ENCODE results near the gene MSMP.
A peak's percentile ranks its signal among the peaks of the same experiment; 100 is the strongest.

MSMP gene, protein sequence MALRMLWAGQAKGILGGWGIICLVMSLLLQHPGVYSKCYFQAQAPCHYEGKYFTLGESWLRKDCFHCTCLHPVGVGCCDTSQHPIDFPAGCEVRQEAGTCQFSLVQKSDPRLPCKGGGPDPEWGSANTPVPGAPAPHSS

DNA sequence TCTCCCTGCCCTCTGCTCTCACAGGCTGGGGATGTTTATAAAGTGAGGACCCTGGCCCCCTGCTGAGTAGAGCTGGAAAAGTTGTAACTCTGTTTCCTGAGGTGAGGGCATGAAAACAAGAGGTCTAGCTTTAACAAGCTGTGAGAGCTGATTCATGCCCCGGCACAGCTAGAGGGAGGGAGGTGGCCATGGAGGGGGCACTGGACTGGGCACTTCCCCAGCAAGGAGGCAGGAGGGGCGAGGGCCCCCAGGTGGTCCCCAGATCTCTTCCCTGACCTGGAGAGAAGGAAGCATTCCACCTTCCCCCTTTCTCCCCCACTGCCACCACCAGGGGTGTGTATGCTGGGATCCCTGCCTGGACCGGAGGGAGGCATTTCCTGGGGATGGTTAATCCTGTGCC, at the start of gene MSMP:
Gene MSMP, minus strand, starts transcription at position 13 of the 400 bp plus-strand sequence. CDS start 147 bp downstream, outside the sequence.
- no peak for DNase-seq (ENCODE audit: low spot score)

DNA sequence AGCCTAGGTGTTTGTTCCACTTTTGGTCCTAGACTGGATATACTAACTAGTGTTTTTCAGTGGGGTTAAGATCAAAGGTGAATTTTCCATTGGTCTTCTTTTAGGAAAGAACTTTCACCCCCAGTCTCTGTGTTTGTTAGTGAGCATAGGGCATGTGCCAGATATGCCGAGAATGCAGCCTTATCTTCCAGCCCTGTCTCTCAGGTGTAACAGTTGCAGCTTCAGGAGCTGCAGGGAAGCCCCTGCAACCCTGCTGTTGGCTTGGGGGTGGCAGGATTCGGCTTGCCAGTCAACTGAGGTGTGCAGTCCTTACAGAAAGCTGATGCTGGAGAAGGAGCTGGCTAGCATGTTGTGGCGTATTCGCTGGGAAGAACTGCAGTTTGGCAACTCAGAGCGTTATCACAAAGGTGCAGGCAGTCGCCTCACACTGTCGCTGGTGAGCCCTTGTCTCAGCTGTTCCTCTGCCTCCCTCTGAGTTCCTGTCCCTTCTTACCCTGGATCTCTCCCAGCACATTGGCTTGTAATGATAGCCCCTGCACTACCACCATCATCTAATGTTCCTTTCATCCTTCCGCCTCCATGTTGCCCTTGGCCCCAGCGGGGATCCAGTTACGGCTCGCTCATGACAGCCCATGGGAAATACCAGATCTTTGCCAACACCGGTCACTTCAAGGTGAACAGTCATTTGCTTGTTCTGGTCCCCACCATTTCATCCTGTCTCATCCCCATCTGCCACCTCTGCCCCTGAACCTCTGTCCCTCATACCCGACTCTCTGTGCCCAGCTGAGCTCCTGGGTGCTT, 47.5 kb upstream of the MSMP start:
- DNase-seq (ENCODE audit: low spot score) = peak; percentile 20

DNA sequence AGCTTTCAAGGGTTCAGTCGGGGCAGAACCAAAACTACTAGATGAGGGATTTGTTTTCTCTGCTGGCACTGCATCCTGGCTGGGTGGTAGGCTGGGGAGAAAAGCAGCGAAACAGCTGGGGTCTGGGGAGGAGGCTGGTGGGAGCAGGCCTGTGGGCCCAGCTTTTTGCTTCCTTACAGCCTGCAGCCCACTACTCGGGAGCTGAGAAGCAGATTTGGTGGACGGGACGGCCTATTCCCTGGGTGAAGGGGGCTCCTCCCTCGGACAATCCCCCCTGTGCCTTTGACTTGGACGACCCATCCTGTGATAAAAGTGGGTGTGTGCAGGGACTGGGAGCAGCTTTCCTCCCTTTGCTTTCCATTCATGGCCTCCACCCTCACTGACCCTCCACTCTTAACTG, 46.5 kb upstream of the MSMP start:
- DNase-seq (ENCODE audit: low spot score) = no peak

DNA sequence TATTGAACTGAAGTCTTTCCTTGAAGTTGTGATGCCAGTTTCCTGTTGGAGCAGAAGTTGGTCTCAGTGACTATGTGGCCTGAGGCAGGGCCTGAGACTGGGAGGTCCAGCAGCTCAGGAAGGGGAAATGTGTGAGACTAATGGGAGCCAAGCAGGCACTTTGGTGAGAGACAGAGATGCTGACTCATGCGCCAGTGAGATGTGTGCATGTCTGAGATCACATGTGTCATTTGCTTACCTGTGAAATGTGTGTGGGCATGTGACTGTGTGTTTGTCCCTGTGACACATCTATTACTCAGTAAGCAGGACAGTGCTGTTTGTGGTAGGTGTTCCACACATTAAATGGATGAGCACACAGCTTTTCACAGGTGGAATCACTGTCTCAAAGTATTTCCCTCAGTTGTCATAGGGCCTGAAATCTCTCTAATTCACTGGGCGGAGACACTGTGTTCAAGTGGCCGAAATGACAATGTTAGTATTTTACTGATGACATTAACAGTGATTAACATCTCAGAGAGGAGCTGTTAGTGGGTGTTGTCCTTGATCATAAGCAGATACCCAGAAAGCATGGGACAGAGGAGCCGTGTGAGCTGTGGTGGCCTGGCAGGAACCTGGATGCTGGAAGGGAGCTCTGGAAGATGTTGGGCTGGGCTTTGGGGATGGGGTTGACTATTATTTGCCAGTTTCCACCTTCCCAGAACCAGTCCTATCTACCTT, 44.7 kb upstream of the MSMP start:
- peak; percentile 63 for DNase-seq (ENCODE audit: low spot score)

DNA sequence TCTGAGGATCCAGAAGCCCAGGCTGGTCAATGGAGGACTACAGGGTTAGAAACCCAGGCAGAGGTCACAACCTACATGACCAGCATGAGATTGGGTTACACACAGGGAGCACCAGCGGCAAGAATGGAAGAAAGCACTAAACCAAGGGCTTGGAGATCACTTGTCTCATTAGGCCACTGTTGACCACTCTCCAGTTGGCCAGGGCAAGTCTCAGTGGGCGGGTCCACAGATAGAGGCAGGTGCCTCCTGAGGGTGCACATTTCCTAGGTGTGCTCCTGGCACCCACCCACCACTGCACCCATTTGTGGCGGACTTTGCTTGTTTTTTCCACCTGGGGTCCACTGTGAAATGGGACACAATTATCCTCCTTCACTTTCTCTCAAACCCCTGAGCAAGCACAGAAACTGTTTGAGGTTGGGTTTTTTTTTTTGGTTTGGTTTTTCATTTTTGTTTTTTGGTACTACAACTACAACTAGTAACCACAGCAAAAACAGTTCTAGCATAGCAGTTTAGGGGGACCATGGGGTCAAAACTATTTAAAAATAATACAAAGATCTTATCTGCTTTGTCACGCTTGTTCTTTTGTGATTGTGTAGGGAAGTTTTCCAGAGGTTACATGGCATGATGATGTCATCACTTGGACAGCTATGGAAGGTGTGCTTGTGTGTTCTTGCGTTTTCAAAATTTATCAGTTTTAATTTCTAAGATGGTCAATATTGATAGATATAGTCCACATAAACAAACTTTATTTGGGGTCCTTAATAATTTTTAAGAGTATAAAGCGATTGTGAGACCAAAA, 43.4 kb upstream of the MSMP start:
- no peak for DNase-seq (ENCODE audit: low spot score)

DNA sequence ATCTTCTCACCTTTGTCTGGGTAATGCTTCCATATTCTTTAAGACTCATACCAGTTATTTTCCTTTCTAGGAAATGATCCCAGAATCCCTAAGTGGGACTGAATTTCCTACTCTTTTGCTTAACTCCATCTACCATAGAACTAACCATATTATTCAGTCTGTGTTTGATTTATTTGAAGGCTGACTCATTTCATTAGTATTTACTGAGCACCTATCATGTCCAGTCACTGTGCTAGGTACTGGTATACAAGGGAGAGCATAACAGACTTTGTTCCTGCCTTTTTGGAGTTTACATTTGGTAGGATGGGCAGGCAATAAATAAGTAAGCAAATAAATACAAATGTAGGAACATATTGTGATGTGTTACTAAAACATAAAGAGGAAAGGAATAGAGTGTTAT, 41.6 kb upstream of the MSMP start:
- no peak for DNase-seq (ENCODE audit: low spot score)

DNA sequence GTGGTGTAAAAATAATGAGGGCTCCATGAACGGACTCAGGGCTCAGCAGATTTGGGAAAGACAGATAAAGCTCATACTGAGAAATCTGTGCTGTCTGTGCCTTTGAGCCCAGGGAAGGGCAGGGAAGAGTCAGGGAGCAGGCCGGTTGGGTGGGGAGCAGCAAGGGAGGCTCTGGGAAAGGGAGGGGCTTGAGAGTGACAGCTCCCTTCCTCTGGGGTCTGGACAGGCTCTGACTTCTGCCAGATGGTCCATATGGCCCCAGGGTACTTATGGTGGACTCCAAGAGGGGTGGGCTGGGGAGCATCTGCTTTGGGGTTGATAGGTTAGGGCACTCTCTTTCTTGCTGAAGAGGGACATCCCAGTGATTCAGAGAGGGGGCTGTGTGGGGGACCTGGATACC, 39.4 kb upstream of the MSMP start:
- no peak for DNase-seq (ENCODE audit: low spot score)

DNA sequence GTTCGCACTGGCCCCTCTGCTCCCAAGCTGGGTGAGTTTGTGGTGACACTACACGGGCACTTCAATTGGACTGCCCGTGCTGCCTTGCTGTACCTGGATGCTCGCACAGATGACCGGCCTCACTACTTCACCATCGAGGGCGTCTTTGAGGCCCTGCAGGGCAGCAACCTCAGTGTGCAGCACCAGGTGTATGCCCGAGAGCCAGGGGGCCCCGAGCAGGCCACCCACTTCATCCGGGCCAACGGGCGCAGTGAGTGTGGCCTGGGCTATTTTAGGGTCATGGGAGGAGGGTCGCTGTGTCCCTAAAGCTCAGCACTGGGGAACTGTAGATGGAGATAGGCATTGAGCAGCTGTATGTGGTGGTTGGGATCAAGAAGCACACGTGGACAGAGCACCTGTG, 38.8 kb upstream of the MSMP start:
- DNase-seq (ENCODE audit: low spot score) = no peak

DNA sequence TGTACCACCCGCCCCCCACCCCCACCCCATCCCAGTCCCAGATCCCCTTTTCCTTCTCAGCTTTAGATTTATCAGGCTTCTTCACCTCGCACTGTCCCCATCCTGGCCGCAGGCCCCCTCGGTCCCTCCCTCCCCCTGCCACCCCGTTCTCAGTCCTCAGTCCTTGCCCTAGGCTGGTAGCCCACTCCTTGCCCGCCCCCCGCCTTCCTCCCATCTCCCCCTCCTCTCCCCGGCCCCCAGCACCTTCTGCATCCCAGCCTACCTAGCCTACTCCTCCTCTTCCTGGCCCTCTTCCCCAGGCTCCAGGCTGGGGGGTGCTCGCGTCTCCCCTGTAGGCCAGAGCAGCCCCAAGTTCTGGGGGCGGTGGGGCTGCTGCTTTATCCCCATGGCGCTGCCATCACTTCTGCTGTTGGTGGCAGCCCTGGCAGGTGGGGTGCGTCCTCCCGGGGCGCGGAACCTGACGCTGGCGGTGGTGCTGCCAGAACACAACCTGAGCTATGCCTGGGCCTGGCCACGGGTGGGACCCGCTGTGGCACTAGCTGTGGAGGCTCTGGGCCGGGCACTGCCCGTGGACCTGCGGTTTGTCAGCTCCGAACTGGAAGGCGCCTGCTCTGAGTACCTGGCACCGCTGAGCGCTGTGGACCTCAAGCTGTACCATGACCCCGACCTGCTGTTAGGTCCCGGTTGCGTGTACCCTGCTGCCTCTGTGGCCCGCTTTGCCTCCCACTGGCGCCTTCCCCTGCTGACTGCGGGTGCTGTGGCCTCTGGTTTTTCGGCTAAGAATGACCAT, 38.1 kb upstream of the MSMP start:
- DNase-seq (ENCODE audit: low spot score) = no peak

DNA sequence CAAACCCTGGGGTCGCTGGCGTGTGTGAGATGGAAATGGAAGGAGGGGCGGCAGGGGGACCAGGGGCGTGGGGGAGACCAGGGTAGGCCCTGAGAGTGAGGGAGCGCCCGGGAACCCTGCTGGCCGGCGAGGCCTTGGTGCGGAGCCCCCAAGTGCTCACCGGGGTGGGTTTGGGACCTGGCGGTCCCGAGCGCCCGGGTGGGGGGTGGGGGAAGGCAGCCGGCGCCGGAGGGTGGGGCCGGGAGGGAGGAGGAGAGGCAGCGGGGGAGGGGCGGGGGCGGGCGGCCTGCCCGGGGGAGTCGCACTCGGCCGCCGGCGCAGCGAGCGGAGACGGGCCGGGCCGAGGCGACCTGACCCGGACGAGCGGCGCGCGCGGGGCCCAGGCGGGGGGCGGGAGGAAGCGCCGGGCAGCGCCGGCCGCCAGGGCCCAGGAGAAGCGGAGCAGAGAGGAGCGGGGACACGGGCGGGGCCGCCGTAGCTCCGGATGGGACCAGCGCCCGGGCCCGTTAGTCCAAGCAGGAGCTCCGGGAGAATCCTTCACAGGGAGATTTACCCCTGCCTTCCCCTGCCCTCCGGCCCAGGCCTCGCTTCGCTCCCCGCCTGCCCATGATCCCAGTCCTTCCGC, 37.3 kb upstream of the MSMP start, which contains the start of gene NPR2:
Gene NPR2, plus strand, starts transcription at position 295 of the 625 bp plus-strand sequence. CDS start 818 bp downstream, outside the sequence.
- no peak for DNase-seq (ENCODE audit: low spot score)

DNA sequence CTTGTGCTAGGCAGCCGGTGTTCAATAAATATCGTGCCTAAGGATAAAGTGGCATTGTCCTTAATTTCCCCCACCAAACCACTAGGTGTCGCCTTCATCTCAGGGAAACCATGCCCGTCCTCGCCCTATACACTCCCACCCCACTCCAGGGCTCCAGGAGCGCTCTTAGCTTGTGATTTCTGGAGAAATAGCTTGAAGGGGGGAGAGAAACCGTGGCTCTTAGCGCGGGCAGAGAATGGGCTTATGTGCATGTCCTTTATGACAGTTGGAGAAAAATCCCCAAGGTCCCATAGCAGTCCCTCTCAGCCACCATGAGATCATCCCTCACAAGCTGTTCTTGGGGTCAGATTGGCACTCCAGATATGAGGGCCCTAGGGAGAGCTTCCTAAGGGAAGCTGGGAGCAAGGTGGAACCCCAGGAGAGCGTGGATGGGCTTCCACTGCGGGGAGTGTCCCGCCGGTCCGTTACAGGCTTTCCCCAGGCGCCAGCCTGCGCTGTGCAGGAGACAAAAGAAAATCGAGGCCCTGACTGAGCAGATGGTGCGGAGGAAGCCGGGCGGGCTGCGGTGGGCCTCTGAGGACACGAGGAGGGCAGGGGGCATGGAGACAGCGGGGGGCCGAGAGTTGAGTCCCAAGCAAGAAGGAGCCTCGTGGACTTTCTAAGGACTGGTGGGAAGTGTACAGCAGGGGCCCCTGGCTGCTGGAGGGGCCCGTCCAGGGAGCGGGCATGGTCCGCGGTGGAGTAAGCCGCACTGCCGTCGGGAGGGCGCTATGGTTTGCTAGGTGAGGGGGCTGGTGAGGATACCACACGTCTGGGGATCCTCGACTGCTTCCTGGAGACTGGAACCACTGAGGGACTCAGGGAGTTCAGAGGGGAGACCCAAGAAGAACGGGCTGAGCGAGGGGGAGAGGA, 36.6 kb upstream of the MSMP start:
- peak; percentile 80 for DNase-seq (ENCODE audit: low spot score)

DNA sequence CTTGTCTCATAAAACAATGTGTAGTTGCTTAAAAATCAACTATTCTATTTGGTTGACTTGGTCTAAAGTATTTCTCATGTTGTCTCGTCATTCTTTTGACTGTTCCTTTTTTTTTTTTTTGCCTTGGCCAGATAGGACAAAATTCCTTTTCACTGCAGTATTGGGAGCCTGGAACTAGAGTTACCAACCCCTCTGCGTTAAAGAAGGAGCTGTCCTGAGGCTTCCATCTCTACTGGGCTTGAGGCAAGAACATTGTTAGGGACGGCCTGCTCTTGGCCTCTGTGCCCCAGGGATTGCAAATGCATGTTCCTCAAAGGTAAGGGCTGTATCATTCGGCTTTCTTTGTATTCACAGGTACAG, 35.9 kb upstream of the MSMP start:
- DNase-seq (ENCODE audit: low spot score) = no peak

DNA sequence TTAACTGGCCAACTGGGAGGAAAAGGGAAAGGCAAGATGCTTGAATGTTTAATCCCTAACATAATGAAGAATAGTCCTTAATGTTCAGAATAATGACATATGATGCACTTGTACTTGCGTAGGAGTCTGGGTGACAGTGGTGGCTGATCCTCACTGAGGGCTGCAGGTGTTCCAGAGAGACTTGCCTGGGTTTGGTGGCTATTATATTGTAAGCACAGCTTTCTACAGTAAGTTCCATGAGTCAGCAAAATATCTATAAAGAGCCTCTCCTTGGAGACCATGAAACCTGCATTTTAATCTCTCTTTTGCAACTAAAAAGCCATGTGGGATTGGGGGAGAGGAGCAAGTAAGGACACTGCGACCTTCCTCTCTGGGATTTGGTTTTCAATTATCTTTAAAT, 35.5 kb upstream of the MSMP start:
- DNase-seq (ENCODE audit: low spot score) = no peak

DNA sequence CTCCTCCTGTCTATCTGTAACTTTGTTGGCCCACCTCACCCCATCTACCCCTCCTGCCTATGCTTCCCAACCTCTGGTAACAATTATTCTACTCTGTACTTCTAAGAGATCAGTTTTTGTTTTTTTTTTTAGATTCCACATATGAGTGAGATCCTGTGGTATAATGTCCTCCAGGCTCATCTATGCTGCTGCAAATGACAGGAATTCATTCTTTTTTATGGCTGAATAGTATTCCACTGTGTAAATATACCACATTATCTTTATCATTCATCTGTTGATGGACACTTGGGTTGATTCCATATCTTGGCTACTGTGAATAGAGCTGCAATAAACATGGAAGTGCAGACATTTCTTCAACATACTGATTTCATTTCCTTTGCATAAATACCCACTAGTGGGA, 29.3 kb upstream of the MSMP start:
- DNase-seq (ENCODE audit: low spot score) = no peak

DNA sequence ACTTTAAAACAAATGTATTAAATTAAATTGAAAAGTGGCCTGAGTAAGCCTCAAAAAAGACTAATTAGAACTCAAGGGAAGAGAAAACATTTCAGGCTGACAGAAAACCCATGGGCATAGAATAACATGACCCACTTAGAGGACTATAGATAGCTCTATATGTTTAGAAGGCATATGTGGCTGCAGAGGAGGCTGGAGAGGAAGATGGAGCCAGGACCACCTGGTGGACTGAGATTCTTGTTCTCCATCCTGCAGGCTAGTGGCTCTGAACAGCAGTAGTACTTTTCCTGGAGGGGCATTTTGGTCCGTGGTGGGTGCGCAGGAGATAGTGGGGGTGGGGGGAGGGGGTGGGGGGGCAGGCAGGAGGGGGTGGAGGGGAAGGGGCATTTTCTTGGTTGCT, 27.0 kb upstream of the MSMP start:
- no peak for DNase-seq (ENCODE audit: low spot score)

DNA sequence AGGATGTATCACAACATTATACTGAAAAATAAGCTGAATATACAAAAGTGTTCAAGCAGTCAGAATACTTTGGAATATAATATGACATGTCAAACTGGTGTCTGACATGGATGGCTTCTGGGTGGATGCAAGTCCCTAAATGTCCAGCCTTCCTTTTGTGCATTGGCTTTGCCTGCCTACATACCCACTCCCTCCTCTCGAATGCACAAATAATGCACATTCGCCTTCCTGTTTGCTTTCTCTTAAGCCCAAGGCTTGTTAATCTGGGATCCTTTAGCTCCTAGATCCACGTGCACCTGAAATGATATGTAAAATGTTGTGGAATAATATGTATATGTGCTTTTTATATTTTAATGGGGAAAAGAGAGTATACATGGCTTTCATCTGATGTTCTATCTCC, 24.4 kb upstream of the MSMP start:
- no peak for DNase-seq (ENCODE audit: low spot score)

DNA sequence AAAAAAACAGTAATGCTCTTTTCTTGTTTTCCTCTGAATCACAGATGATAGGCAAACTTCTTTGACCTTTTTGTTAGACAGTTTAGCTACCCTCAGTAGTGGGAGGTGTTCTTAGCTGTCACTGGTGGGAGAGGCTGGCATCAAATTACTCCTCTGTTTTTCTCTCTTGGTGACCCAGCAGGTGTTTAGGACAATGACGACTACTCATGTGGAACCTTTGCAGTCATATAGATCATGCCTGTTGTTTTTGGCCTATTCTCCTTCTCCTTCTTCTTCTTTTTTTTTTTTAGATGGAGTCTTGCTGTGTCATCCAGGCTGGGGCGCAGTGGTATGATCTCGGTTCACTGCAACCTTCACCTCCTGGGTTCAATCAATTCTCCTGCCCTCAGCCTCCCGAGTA, 21.9 kb upstream of the MSMP start:
- DNase-seq (ENCODE audit: low spot score) = no peak

DNA sequence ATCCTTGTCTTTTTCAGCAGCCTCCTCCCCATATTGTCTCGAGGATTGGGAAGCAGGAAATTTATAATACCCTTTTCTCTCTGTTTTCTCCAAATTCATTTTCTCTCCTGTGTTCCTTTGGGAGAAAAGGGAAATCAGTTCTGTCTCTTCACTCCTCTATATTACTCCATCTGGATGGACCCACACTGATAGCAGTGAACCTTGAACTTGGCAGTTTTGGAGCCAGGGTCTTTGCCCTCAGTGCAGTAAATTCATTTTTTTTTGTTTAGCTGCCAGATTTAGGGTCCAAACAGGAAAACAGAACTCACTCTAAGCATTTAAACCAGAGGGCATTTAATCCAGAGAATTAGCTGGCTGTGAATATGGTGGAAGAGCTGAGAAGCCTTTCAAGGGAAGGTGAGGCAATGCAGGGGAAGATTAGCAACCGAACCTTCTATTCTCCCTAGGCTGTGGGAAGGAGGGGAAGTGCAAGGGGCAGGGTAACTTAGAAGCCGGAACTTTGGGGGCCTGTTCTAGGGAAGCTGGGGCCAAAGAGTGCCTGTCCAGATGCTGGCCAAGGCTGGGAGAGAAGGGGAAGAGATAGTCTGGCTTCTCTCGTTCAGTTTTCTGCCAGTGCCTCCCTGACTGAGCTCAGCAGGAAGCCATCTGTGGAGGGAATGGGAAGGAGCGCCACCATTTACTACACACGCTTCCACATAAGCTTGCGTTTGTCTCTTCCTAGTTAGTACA, 21.0 kb upstream of the MSMP start:
- no peak for DNase-seq (ENCODE audit: low spot score)

DNA sequence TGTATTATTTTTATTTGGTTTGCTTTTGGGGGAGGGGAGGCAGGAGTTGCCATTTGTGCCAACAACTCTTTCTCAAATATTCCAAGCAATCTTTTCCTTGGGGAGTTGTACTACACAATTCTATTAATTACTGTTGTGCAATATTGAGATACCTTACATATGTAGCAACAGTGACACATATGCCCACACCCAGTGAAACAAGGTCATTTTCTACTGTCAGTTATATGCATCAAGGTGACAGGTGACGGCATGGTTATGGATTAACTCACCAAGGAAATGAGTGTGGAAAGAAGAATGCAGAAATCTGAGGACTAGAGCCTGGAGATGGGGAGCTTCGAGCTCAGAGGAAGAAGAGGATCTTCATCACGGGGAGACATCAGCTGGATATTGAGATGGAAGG, 17.9 kb upstream of the MSMP start:
- DNase-seq (ENCODE audit: low spot score) = no peak
